HCT116 (cell line): ENCODE results near the gene CCDC174. TPM values are rescaled to one million over a fixed set of nuclear protein-coding genes. Genes with fewer than 3 reads are reported as not detected.
A peak's percentile ranks its signal among the peaks of the same experiment; 100 is the strongest.

Experiments
- ATAC-seq: fragments of 200-7000 bp; cut with Tn5 transposase; 2 replicates; pipeline ENCODE4 v1.9.1; 2020; ENCODE audit warnings: mild to moderate bottlenecking, moderate library complexity
- BruUV-seq: library from RNA; stranded (reverse); fragments of 400-500 nt; replicated peaks from 2 replicates; lab custom pipeline; 2021; lab: Mats Ljungman, UMichigan
- CTCF ChIA-PET: fragments of 300-600 bp; sonication (Branson Sonifier 250); formaldehyde crosslinking; loops from one replicate; lab custom pipeline; 2021; ENCODE audit warnings: antibody characterized with exemption; lab: Charles Lee
- POLR2A ChIA-PET: fragments of 300-600, 350-600 bp; sonication (Branson Sonifier 250); formaldehyde crosslinking; loops from one replicate; lab custom pipeline; 2021; ENCODE audit warnings: antibody characterized with exemption; lab: Charles Lee
- RAD21 ChIA-PET, 2 experiments: fragments of 300-600 bp; sonication (Branson Sonifier 250); formaldehyde crosslinking; loops; one replicate each; lab custom pipeline; 2023; ENCODE audit warnings: low total read pairs in 2 of 2; ENCODE audit not compliant: uncharacterized antibody in 2 of 2, unreplicated experiment in 2 of 2, low non-redundant PET in 1 of 2; lab: Charles Lee
- DNase-seq: peaks from one replicate; pipeline ENCODE4 v3.0.0-alpha.2; 2010; ENCODE audit warnings: low read depth, low spot score
- H2AFZ ChIP-seq: fragments of 200-600 bp; shearing (Covaris generic), sonication (generic); 2 replicates; pipeline ENCODE4 v1.6.1; 2017; ENCODE audit warnings: low read depth, mixed run types, mixed read lengths, antibody characterized with exemption, low read length; ENCODE audit not compliant: poor library complexity, severe bottlenecking
- H3K27ac ChIP-seq: 2 replicates; pipeline ENCODE4 v1.5.1; 2012; ENCODE audit warnings: low read depth, low read length
- H3K27me3 ChIP-seq: fragments of 200-600 bp; sonication (generic); 2 replicates; pipeline ENCODE4 v1.6.1; 2016; ENCODE audit warnings: mixed run types, low read length, mixed read lengths; ENCODE audit not compliant: insufficient read depth
- H3K36me3 ChIP-seq, 2 experiments: fragments of 200-500 bp in 1 of 2; fragments of 200-600 bp in 1 of 2; sonication (Bioruptor generic) in 1 of 2; sonication (generic) in 1 of 2; 2 replicates each; pipeline versions ENCODE4 v1.5.1 to v1.6.1; 2014 to 2016; ENCODE audit warnings: low read length in 2 of 2, inconsistent platforms in 1 of 2, mixed read lengths in 1 of 2, mixed run types in 1 of 2; ENCODE audit not compliant: insufficient read depth in 2 of 2, control insufficient read depth in 1 of 2
- H3K4me1 ChIP-seq, 2 experiments: fragments of 200-600 bp in 1 of 2; sonication (generic) in 1 of 2; 2 replicates each; pipeline versions ENCODE4 v1.5.1 to v1.6.1; 2012 to 2017; ENCODE audit warnings: low read length in 2 of 2, inconsistent platforms in 1 of 2, mild to moderate bottlenecking in 1 of 2, mixed read lengths in 1 of 2, mixed run types in 1 of 2, moderate library complexity in 1 of 2; ENCODE audit not compliant: insufficient read depth in 2 of 2, control insufficient read depth in 1 of 2
- H3K4me2 ChIP-seq: fragments of 200-600 bp; sonication (generic); 2 replicates; pipeline ENCODE4 v1.6.1; 2017; ENCODE audit warnings: mixed run types, low read length, mixed read lengths
- H3K4me3 ChIP-seq, 2 experiments: fragments of 200-600 bp in 1 of 2; sonication (generic) in 1 of 2; replicated peaks in 1 of 2; 2 replicates each; pipeline ENCODE4 v1.5.1; 2011 to 2016; ENCODE audit warnings: low read length in 2 of 2, control low read depth in 1 of 2, low read depth in 1 of 2, mild to moderate bottlenecking in 1 of 2, mixed read lengths in 1 of 2, mixed run types in 1 of 2
- H3K79me2 ChIP-seq: fragments of 200-600 bp; sonication (generic); 2 replicates; pipeline ENCODE4 v1.6.1; 2017; ENCODE audit warnings: mild to moderate bottlenecking, mixed run types, low read length, moderate library complexity, mixed read lengths; ENCODE audit not compliant: insufficient read depth
- H3K9ac ChIP-seq: fragments of 200-600 bp; sonication (generic); 2 replicates; pipeline ENCODE4 v1.6.1; 2016; ENCODE audit warnings: low read length, mixed read lengths
- H3K9me2 ChIP-seq: fragments of 200-600 bp; sonication (generic), shearing (Covaris generic); 2 replicates; pipeline ENCODE4 v1.6.1; 2017; ENCODE audit warnings: mixed run types, mild to moderate bottlenecking, moderate library complexity; ENCODE audit not compliant: insufficient read depth
- H3K9me3 ChIP-seq, 2 experiments: fragments of 200-500 bp in 1 of 2; fragments of 200-600 bp in 1 of 2; sonication (Bioruptor generic) in 1 of 2; sonication (generic) in 1 of 2; 2 replicates each; pipeline ENCODE4 v1.6.1; 2014 to 2017; ENCODE audit warnings: low read length in 2 of 2, mixed read lengths in 2 of 2, inconsistent platforms in 1 of 2, low read depth in 1 of 2, mild to moderate bottlenecking in 1 of 2, mixed run types in 1 of 2, moderate library complexity in 1 of 2; ENCODE audit not compliant: control insufficient read depth in 1 of 2, insufficient read depth in 1 of 2
- H4K20me1 ChIP-seq: fragments of 200-600 bp; sonication (generic), shearing (Covaris generic); 2 replicates; pipeline ENCODE4 v1.6.1; 2017; ENCODE audit warnings: mixed run types, mild to moderate bottlenecking, moderate library complexity; ENCODE audit not compliant: insufficient read depth
- ATF3 ChIP-seq: IDR thresholded peaks from 2 replicates; pipeline ENCODE4 v1.6.1; 2012
- CBX3 ChIP-seq: IDR thresholded peaks from 2 replicates; pipeline ENCODE4 v1.6.1; 2012; ENCODE audit warnings: low read depth
- CTCF ChIP-seq, 3 experiments: fragments of 200-600 bp in 1 of 3; sonication (generic) in 1 of 3; IDR thresholded peaks in 2 of 3; conservative IDR thresholded peaks in 1 of 3; 2 replicates each; pipeline ENCODE4 v1.5.1; 2012 to 2017; ENCODE audit warnings: low read depth in 2 of 3, low read length in 2 of 3, antibody characterized with exemption in 1 of 3, borderline replicate concordance in 1 of 3, control low read depth in 1 of 3, mild to moderate bottlenecking in 1 of 3, mixed read lengths in 1 of 3, mixed run types in 1 of 3, moderate library complexity in 1 of 3; ENCODE audit not compliant: insufficient read depth in 1 of 3
- EGR1 ChIP-seq: IDR thresholded peaks from 2 replicates; pipeline ENCODE4 v1.6.1; 2012; ENCODE audit warnings: low read depth
- ELF1 ChIP-seq: IDR thresholded peaks from 2 replicates; pipeline ENCODE4 v1.6.1; 2012; ENCODE audit warnings: low read depth, borderline replicate concordance
- EZH2 ChIP-seq: fragments of 200-600 bp; sonication (generic); IDR thresholded peaks from 2 replicates; pipeline ENCODE4 v1.6.1; 2017; ENCODE audit warnings: antibody characterized with exemption, mixed run types
- EZH2phosphoT487 ChIP-seq: fragments of 200-600 bp; IDR thresholded peaks from 2 replicates; pipeline ENCODE4 v1.6.1; 2018; ENCODE audit warnings: antibody characterized with exemption, borderline replicate concordance
- FOSL1 ChIP-seq: IDR thresholded peaks from 2 replicates; pipeline ENCODE4 v1.6.1; 2012; ENCODE audit warnings: low read depth
- JUND ChIP-seq: IDR thresholded peaks from 2 replicates; pipeline ENCODE4 v1.6.1; 2012
- POLR2A ChIP-seq: IDR thresholded peaks from 2 replicates; pipeline ENCODE4 v1.7.0; 2011; ENCODE audit warnings: borderline replicate concordance; ENCODE audit not compliant: insufficient read depth, insufficient read length; ENCODE audit errors: extremely low read depth
- RAD21 ChIP-seq: IDR thresholded peaks from 2 replicates; pipeline ENCODE4 v1.6.1; 2012; ENCODE audit warnings: low read depth, mild to moderate bottlenecking
- REST ChIP-seq: IDR thresholded peaks from 2 replicates; pipeline ENCODE4 v1.6.1; 2012; ENCODE audit warnings: low read depth
- SIN3A ChIP-seq: IDR thresholded peaks from 2 replicates; pipeline ENCODE4 v1.6.1; 2012; ENCODE audit warnings: low read depth
- SP1 ChIP-seq: IDR thresholded peaks from 2 replicates; pipeline ENCODE4 v1.6.1; 2012; ENCODE audit warnings: low read depth
- SRF ChIP-seq: IDR thresholded peaks from 2 replicates; pipeline ENCODE4 v1.6.1; 2012; ENCODE audit warnings: low read depth
- TCF7L2 ChIP-seq: IDR thresholded peaks from 2 replicates; pipeline ENCODE4 v1.7.0; 2011; ENCODE audit warnings: borderline replicate concordance, inconsistent platforms; ENCODE audit not compliant: insufficient read depth, insufficient read length; ENCODE audit errors: extremely low read depth
- ZBTB33 ChIP-seq: IDR thresholded peaks from 2 replicates; pipeline ENCODE4 v1.6.1; 2011; ENCODE audit warnings: mild to moderate bottlenecking, low read length, moderate library complexity; ENCODE audit not compliant: insufficient replicate concordance; ENCODE audit errors: extremely low read depth
- ZFX ChIP-seq: fragments of 450-650 bp; IDR thresholded peaks from 2 replicates; pipeline ENCODE4 v1.6.1; 2017
- ZNF274 ChIP-seq: fragments of 200-500 bp; sonication (Bioruptor generic); IDR thresholded peaks from 2 replicates; pipeline ENCODE4 v1.6.1; 2014; ENCODE audit warnings: mild to moderate bottlenecking, low read depth, low read length, inconsistent platforms
- intact Hi-C: fragments of 100-400 bp; cut with micrococcal nuclease; formaldehyde crosslinking; loops from 2 replicates; pipeline ENCODE4 v1.10.0; 2022
- total RNA-seq: library from RNA; stranded (reverse); gene quantifications from one replicate; pipeline ENCODE4 v1.2.1, GENCODE V29; 2021; ENCODE audit not compliant: unreplicated experiment

The CCDC174 gene
- total RNA-seq, 1 experiment from 2014 or later, result 15.6 TPM

- ChIA-PET CTCF (no interaction called here), POLR2A (no interaction called here), RAD21 (no interaction called here)
- ATAC-seq (peak; percentile 78), DNase-seq (no peak)
- H3K4me1 ChIP-seq, result peaks cover 0 to 24% of the 10 kb centered on the region in 2 experiments; a peak in 2 of 4 replicates
- H3K79me2 ChIP-seq, result no peaks in the 10 kb centered on the region
- intact Hi-C loops, result no loop called here
- no peak overlapping the region for H2AFZ ChIP-seq
- no peaks in the 10 kb centered on the region for H3K27me3 ChIP-seq
- peak overlapping the region; percentile 19 to 42; a peak in 3 of 4 replicates for H3K4me3 ChIP-seq
- no peaks in the 10 kb centered on the region for H4K20me1 ChIP-seq
- H3K27ac ChIP-seq, result no peak overlapping the region; the same call in 1 of the 2 replicates
- no peaks in the 10 kb centered on the region for H3K36me3 ChIP-seq
- H3K9me2 ChIP-seq, result no peaks in the 10 kb centered on the region
- no peaks in the 10 kb centered on the region for H3K9me3 ChIP-seq
- no TSS peak for BruUV-seq
- H3K4me2 ChIP-seq, result peak overlapping the region; percentile 65
- H3K9ac ChIP-seq, result no peak overlapping the region
- TF ChIP-seq EZH2phosphoT487, result no peak
- TF ChIP-seq EGR1, result no peak
- TF ChIP-seq ZBTB33, result no peak
- TF ChIP-seq SRF, result no peak
- TF ChIP-seq TCF7L2, result no peak
- no peak for TF ChIP-seq FOSL1
- no peak for TF ChIP-seq JUND
- no peak for TF ChIP-seq CTCF (IDR thresholded peaks at IDR 0.05 in 2 of 3, conservative IDR thresholded peaks at IDR 0.05 in 1 of 3; ENCODE audit: borderline replicate concordance in 1 of 3, insufficient read depth in 1 of 3, low read depth in 2 of 3, low read length in 2 of 3)
- TF ChIP-seq CBX3, result no peak
- no peak for TF ChIP-seq RAD21
- TF ChIP-seq REST, result no peak
- no peak for TF ChIP-seq ATF3
- no peak for TF ChIP-seq ZNF274
- no peak; the same call in 1 of the 2 replicates for TF ChIP-seq ZFX
- no peak for TF ChIP-seq SP1
- TF ChIP-seq SIN3A, result no peak
- TF ChIP-seq EZH2, result no peak
- TF ChIP-seq ELF1, result no peak
- no peak for TF ChIP-seq POLR2A
These were observed 48.5 kb upstream of the CCDC174 start for GRCh38 chr3:14602804-14603644.
